A673 (cell line): ENCODE results near the gene PHACTR3.

ENCODE experiments used
- CTCF ChIP-seq: fragments of 300-800, 200-600 bp; sonication (generic); conservative IDR thresholded peaks from 2 replicates; pipeline ENCODE4 v1.5.1; 2017; ENCODE audit warnings: low read depth, mild to moderate bottlenecking, antibody characterized with exemption, low read length, moderate library complexity, mixed read lengths
- EZH2 ChIP-seq: fragments of 200-600 bp; sonication (generic); IDR thresholded peaks from 2 replicates; pipeline ENCODE4 v1.6.1; 2017; ENCODE audit warnings: borderline replicate concordance, low read depth, mild to moderate bottlenecking, mixed read lengths, antibody characterized with exemption, low read length; ENCODE audit not compliant: poor library complexity, severe bottlenecking

- TF ChIP-seq CTCF (no peak), EZH2 (no peak)
Measured at GRCh38 chr20:59648466-59649070, 44.2 kb downstream of the PHACTR3 start.
